H9 (cell line): ENCODE measurements around the gene ANKRD34B. TPM values are rescaled to one million over a fixed set of nuclear protein-coding genes. Genes with fewer than 3 reads are reported as not detected.
A peak's percentile ranks its signal among the peaks of the same experiment; 100 is the strongest.

ENCODE experiments used
- DNase-seq: peaks from one replicate; pipeline ENCODE4 v3.0.0-alpha.2; 2017
- H2AFZ ChIP-seq: one replicate; pipeline ENCODE4 v1.6.1; 2013; ENCODE audit warnings: mild to moderate bottlenecking, low read length, control low read depth, moderate library complexity
- H2AK5ac ChIP-seq: 2 replicates; pipeline ENCODE4 v1.6.1; 2013; ENCODE audit warnings: low read length, control low read depth, mixed read lengths; ENCODE audit not compliant: insufficient read length
- H2BK120ac ChIP-seq: one replicate; pipeline ENCODE4 v1.6.1; 2013; ENCODE audit warnings: low read depth, mild to moderate bottlenecking, low read length, control low read depth, inconsistent platforms; ENCODE audit not compliant: poor library complexity, severe bottlenecking
- H2BK12ac ChIP-seq: 2 replicates; pipeline ENCODE4 v1.6.1; 2013; ENCODE audit warnings: low read length, control low read depth, mixed read lengths, low read depth; ENCODE audit not compliant: insufficient read length
- H2BK15ac ChIP-seq: 2 replicates; pipeline ENCODE4 v1.6.1; 2013; ENCODE audit warnings: low read depth, low read length, control low read depth
- H2BK20ac ChIP-seq: one replicate; pipeline ENCODE4 v1.6.1; 2013; ENCODE audit warnings: low read depth, mild to moderate bottlenecking, low read length, control low read depth, inconsistent platforms; ENCODE audit not compliant: poor library complexity, severe bottlenecking
- H2BK5ac ChIP-seq: 2 replicates; pipeline ENCODE4 v1.6.1; 2013; ENCODE audit warnings: low read length, control low read depth, mixed read lengths; ENCODE audit not compliant: insufficient read length
- H3K14ac ChIP-seq: 2 replicates; pipeline ENCODE4 v1.6.1; 2013; ENCODE audit warnings: low read length, control low read depth; ENCODE audit not compliant: insufficient read depth
- H3K18ac ChIP-seq: 2 replicates; pipeline ENCODE4 v1.6.1; 2013; ENCODE audit warnings: low read depth, mild to moderate bottlenecking, mixed read lengths, low read length, control low read depth; ENCODE audit not compliant: insufficient read length
- H3K23ac ChIP-seq: 2 replicates; pipeline ENCODE4 v1.6.1; 2013; ENCODE audit warnings: low read length, control low read depth, mixed read lengths, low read depth; ENCODE audit not compliant: insufficient read length
- H3K23me2 ChIP-seq: 2 replicates; pipeline ENCODE4 v1.6.1; 2013; ENCODE audit warnings: low read depth, mild to moderate bottlenecking, mixed read lengths, low read length, control low read depth; ENCODE audit not compliant: insufficient read length, poor library complexity, severe bottlenecking
- H3K27ac ChIP-seq: 2 replicates; pipeline ENCODE4 v1.5.1; 2013; ENCODE audit warnings: low read length, control low read depth, mixed read lengths, low read depth; ENCODE audit not compliant: insufficient read length
- H3K27me3 ChIP-seq: 2 replicates; pipeline ENCODE4 v1.6.1; 2013; ENCODE audit warnings: low read length, control low read depth, inconsistent platforms; ENCODE audit not compliant: insufficient read depth
- H3K4ac ChIP-seq: 2 replicates; pipeline ENCODE4 v1.6.1; 2013; ENCODE audit warnings: low read depth, mild to moderate bottlenecking, control low read depth, inconsistent platforms, low read length, moderate library complexity
- H3K4me1 ChIP-seq: 2 replicates; pipeline ENCODE4 v1.6.1; 2013; ENCODE audit warnings: low read length, control low read depth, inconsistent platforms; ENCODE audit not compliant: insufficient read depth
- H3K4me2 ChIP-seq: 2 replicates; pipeline ENCODE4 v1.6.1; 2013; ENCODE audit warnings: low read length, control low read depth, mixed read lengths; ENCODE audit not compliant: insufficient read length, insufficient read depth
- H3K56ac ChIP-seq: 2 replicates; pipeline ENCODE4 v1.6.1; 2013; ENCODE audit warnings: low read depth, mild to moderate bottlenecking, mixed read lengths, low read length, control low read depth; ENCODE audit not compliant: insufficient read length
- H3K79me1 ChIP-seq: 2 replicates; pipeline ENCODE4 v1.6.1; 2013; ENCODE audit warnings: low read depth, mild to moderate bottlenecking, moderate library complexity, low read length, control low read depth, inconsistent platforms; ENCODE audit not compliant: insufficient read depth, poor library complexity, severe bottlenecking
- H3K79me2 ChIP-seq: 2 replicates; pipeline ENCODE4 v1.6.1; 2013; ENCODE audit warnings: low read length, control low read depth, inconsistent platforms; ENCODE audit not compliant: insufficient read depth
- H3K9ac ChIP-seq: 2 replicates; pipeline ENCODE4 v1.6.1; 2013; ENCODE audit warnings: low read length, control low read depth, mixed read lengths; ENCODE audit not compliant: insufficient read length; ENCODE audit errors: extremely low read depth
- H3K9me3 ChIP-seq: one replicate; pipeline ENCODE4 v1.6.1; 2013; ENCODE audit warnings: low read depth, low read length, inconsistent platforms; ENCODE audit not compliant: control insufficient read depth
- H3T11ph ChIP-seq: one replicate; pipeline ENCODE4 v1.6.1; 2013; ENCODE audit warnings: mild to moderate bottlenecking, low read length, control low read depth, inconsistent platforms
- H4K20me1 ChIP-seq: one replicate; pipeline ENCODE4 v1.6.1; 2013; ENCODE audit not compliant: control insufficient read depth, insufficient read length, insufficient read depth
- H4K5ac ChIP-seq: 2 replicates; pipeline ENCODE4 v1.6.1; 2013; ENCODE audit warnings: low read depth, mild to moderate bottlenecking, mixed read lengths, low read length, control low read depth; ENCODE audit not compliant: insufficient read length
- H4K8ac ChIP-seq: replicated peaks from 2 replicates; pipeline ENCODE4 v1.6.1; 2013; ENCODE audit warnings: low read length, control low read depth, mixed read lengths, low read depth; ENCODE audit not compliant: insufficient read length
- H4K91ac ChIP-seq: 2 replicates; pipeline ENCODE4 v1.6.1; 2013; ENCODE audit warnings: low read depth, mild to moderate bottlenecking, moderate library complexity, mixed read lengths, low read length, control low read depth; ENCODE audit not compliant: insufficient read length
- H3K27ac Mint-ChIP-seq, 3 experiments: 2 replicates in 2 of 3; 3 replicates in 1 of 3; pipeline ENCODE4 v1.8.0; 2020 to 2021; ENCODE audit warnings: mixed read lengths in 3 of 3, mild to moderate bottlenecking in 1 of 3, moderate library complexity in 1 of 3
- H3K27me3 Mint-ChIP-seq: 2 replicates; pipeline ENCODE4 v1.8.0; 2021; ENCODE audit warnings: low read depth, mild to moderate bottlenecking, moderate library complexity, mixed read lengths
- H3K36me3 Mint-ChIP-seq, 3 experiments: 2 replicates in 2 of 3; 3 replicates in 1 of 3; pipeline ENCODE4 v1.8.0; 2020 to 2021; ENCODE audit warnings: low read depth in 3 of 3, mixed read lengths in 3 of 3; ENCODE audit not compliant: insufficient read depth in 1 of 3
- H3K4me1 Mint-ChIP-seq, 2 experiments: 2 replicates each; pipeline ENCODE4 v1.8.0; 2020; ENCODE audit warnings: mixed read lengths in 2 of 2
- H3K4me3 Mint-ChIP-seq, 2 experiments: 2 replicates in 1 of 2; 3 replicates in 1 of 2; pipeline ENCODE4 v1.8.0; 2020 to 2021; ENCODE audit warnings: mild to moderate bottlenecking in 2 of 2, mixed read lengths in 2 of 2, moderate library complexity in 1 of 2
- H3K9me3 Mint-ChIP-seq, 2 experiments: 2 replicates in 1 of 2; 3 replicates in 1 of 2; pipeline ENCODE4 v1.8.0; 2020; ENCODE audit warnings: mild to moderate bottlenecking in 2 of 2, mixed read lengths in 2 of 2, moderate library complexity in 1 of 2
- WGBS: extraction: QIAGEN DNeasy Blood & Tissue Kit; methylation state at CpG from one replicate; pipeline ENCODE4 v1.1.7; 2013; ENCODE audit warnings: missing lambda C conversion rate, low lambda C conversion rate, mixed read lengths; ENCODE audit not compliant: insufficient read length; ENCODE audit errors: extremely low coverage; 5-methylcytosine and 5-hydroxymethylcytosine counted together
- total RNA-seq: library from RNA; stranded (reverse); gene quantifications from 2 replicates; pipeline ENCODE4 v1.2.1, GENCODE V29; 2021
- TF ChIP-seq, protein P1 (sequence below): fragments of 200-600 bp; sonication (generic); conservative IDR thresholded peaks from 3 replicates; pipeline ENCODE4 v1.8.0; 2021; ENCODE audit warnings: antibody characterized with exemption, mild to moderate bottlenecking

The ANKRD34B gene
- total RNA-seq, 1 experiment from 2014 or later: 0.72 TPM

DNA sequence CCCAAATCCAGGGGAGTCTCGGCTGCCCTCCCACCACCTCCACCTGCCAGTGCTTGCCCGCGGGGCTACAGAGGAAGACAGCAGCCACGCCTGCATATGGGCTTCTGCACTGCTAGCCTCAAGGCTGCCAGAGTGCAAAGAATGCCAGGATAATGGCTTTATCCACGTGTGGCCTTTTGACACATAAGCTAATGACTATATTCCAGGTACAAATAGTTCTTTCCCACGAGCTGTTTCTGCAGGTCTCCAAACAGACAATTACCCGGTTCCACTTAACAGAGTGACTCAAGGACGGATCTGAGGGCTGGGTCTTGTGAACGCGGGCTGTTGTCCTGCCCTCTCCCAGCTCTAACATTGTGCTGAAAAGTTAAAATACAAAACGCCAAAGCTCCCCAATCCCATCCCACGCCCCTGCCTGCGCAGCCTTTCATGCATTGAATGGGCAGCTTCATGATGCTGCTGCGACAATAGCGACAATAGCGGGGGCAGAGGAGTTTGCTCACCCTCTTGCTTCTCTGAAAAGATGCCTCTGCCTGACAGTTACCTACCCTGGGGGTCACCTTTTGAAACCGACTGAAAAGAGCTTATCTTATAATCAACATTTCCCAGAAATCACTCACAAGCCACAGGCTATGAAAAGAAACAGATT, 45.3 kb upstream of the ANKRD34B start:
- H3K9me3 Mint-ChIP-seq: peaks cover 0 to 6% of the 10 kb centered on the region in 2 experiments; a peak in 2 of 5 replicates
- no peak overlapping the region for H2AK5ac ChIP-seq
- H3K36me3 Mint-ChIP-seq: no peaks in the 10 kb centered on the region; a peak in 1 of 7 replicates
- H2BK20ac ChIP-seq: no peak overlapping the region
- H3K56ac ChIP-seq: no peak overlapping the region
- no peaks in the 10 kb centered on the region for H3K4me1 ChIP-seq
- no peak for DNase-seq
- no peaks in the 10 kb centered on the region for H3K27me3 Mint-ChIP-seq
- H3K4me1 Mint-ChIP-seq: peaks cover 7 to 16% of the 10 kb centered on the region in 2 experiments
- no peak overlapping the region for H2BK15ac ChIP-seq
- H3K9me3 ChIP-seq: no peaks in the 10 kb centered on the region
- H3K27ac ChIP-seq: no peak overlapping the region
- no peaks in the 10 kb centered on the region for H4K20me1 ChIP-seq
- H2BK120ac ChIP-seq: no peak overlapping the region
- no peaks in the 10 kb centered on the region for H3K79me1 ChIP-seq
- no peaks in the 10 kb centered on the region for H3K23me2 ChIP-seq
- no peak overlapping the region for H2BK12ac ChIP-seq
- no peak overlapping the region for H3K14ac ChIP-seq
- H3K27me3 ChIP-seq: no peaks in the 10 kb centered on the region
- TF ChIP-seq, protein P1, sequence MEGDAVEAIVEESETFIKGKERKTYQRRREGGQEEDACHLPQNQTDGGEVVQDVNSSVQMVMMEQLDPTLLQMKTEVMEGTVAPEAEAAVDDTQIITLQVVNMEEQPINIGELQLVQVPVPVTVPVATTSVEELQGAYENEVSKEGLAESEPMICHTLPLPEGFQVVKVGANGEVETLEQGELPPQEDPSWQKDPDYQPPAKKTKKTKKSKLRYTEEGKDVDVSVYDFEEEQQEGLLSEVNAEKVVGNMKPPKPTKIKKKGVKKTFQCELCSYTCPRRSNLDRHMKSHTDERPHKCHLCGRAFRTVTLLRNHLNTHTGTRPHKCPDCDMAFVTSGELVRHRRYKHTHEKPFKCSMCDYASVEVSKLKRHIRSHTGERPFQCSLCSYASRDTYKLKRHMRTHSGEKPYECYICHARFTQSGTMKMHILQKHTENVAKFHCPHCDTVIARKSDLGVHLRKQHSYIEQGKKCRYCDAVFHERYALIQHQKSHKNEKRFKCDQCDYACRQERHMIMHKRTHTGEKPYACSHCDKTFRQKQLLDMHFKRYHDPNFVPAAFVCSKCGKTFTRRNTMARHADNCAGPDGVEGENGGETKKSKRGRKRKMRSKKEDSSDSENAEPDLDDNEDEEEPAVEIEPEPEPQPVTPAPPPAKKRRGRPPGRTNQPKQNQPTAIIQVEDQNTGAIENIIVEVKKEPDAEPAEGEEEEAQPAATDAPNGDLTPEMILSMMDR: no peak
- no peaks in the 10 kb centered on the region for H3K79me2 ChIP-seq
- no peak overlapping the region for H3K9ac ChIP-seq
- no peak overlapping the region for H3K4me2 ChIP-seq
- no peak overlapping the region for H3K18ac ChIP-seq
- no peak overlapping the region for H3K23ac ChIP-seq
- H4K5ac ChIP-seq: no peak overlapping the region
- H3K4ac ChIP-seq: no peak overlapping the region
- WGBS: no CpG with 5 or more reads among the region's 17 CpGs
- peak overlapping the region in 1 of 3 experiments; percentile 66; a peak in 1 of 7 replicates for H3K27ac Mint-ChIP-seq
- H2BK5ac ChIP-seq: no peak overlapping the region
- H4K8ac ChIP-seq: no peak overlapping the region
- H3T11ph ChIP-seq: no peak overlapping the region
- no peak overlapping the region for H3K4me3 Mint-ChIP-seq
- H2AFZ ChIP-seq: no peak overlapping the region
- no peak overlapping the region for H4K91ac ChIP-seq
